22Rv1 (cell line): Measurements from ENCODE around the gene ATXN1.

ENCODE experiments used
- CTCF ChIP-seq: fragments of 450-650 bp; IDR thresholded peaks from 2 replicates; pipeline ENCODE4 v1.5.1; 2017; ENCODE audit warnings: mild to moderate bottlenecking
- ZFX ChIP-seq: fragments of 450-650 bp; IDR thresholded peaks from 2 replicates; pipeline ENCODE4 v1.6.1; 2017; ENCODE audit warnings: antibody characterized with exemption, borderline replicate concordance

DNA sequence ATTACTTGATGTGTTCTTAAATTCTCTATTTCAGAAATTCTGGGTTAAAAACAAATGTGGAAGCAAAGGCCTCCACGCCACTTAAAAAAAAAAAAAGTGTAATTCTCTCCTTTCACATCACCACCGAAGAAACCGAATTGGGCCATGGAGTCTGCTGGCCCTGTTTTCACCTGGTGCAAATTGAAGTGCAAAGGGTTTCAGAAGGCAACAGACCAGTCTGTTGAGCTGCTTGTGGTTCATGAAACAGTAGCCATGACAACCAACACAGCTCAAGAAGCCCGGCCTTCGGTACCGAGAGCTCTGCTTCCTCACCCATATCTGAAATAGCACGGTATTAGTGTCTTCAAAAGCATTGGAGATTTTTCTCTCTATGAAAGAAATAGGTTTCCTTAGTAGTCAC lies 459.7 kb downstream of the ATXN1 start:
- TF ChIP-seq CTCF, result no peak
- TF ChIP-seq ZFX, result no peak
